ENCODE measurements around the gene ACTN2. TPM values are rescaled to one million over a fixed set of nuclear protein-coding genes. Genes with fewer than 3 reads are reported as not detected.

Gene ACTN2
- total RNA-seq, 2 experiments from 2014 or later: 0.11 to 0.18 TPM

GRCh38 chr1:236692128-236692527 lies 5.8 kb downstream of the ACTN2 start:
- TF ChIP-seq CTCF (IDR thresholded peaks at IDR 0.05): no peak
- Mint-ChIP-seq H3K36me3 (ENCODE audit: low read depth) (no peaks in the 10 kb centered on the region), H3K4me3 (no peak overlapping the region), H3K27ac (no peak overlapping the region), H3K27me3 (peaks cover 36% of the 10 kb centered on the region), H3K4me1 (ENCODE audit: low read depth) (peaks cover 5% of the 10 kb centered on the region), H3K9me3 (no peaks in the 10 kb centered on the region)
- intact Hi-C loops (cut with micrococcal nuclease): no loop called here
- CTCF ChIA-PET: no interaction called here
- POLR2A ChIA-PET: no interaction called here
- ATAC-seq (no peak), DNase-seq (no peak)

GRCh38 chr1:236692742-236693141 lies 6.4 kb downstream of the ACTN2 start:
- H3K27me3 Mint-ChIP-seq: peaks cover 33% of the 10 kb centered on the region
- ChIA-PET CTCF (no interaction called here), POLR2A (no interaction called here)
- no peak for TF ChIP-seq CTCF (IDR thresholded peaks at IDR 0.05)
- DNase-seq (no peak), ATAC-seq (no peak)
- H3K27ac Mint-ChIP-seq: no peak overlapping the region
- no peaks in the 10 kb centered on the region for H3K9me3 Mint-ChIP-seq
- no peaks in the 10 kb centered on the region for H3K36me3 Mint-ChIP-seq (ENCODE audit: low read depth)
- no peaks in the 10 kb centered on the region for H3K4me1 Mint-ChIP-seq (ENCODE audit: low read depth)
- intact Hi-C loops (cut with micrococcal nuclease): no loop called here
- no peak overlapping the region for H3K4me3 Mint-ChIP-seq

- POLR2A ChIA-PET: no interaction called here
- Mint-ChIP-seq H3K9me3 (no peaks in the 10 kb centered on the region), H3K4me3 (no peak overlapping the region), H3K27ac (no peak overlapping the region), H3K4me1 (ENCODE audit: low read depth) (no peaks in the 10 kb centered on the region), H3K36me3 (ENCODE audit: low read depth) (no peaks in the 10 kb centered on the region), H3K27me3 (peaks cover 16% of the 10 kb centered on the region)
- DNase-seq (no peak), ATAC-seq (no peak)
- CTCF ChIA-PET: no interaction called here
- intact Hi-C loops (cut with micrococcal nuclease): no loop called here
- TF ChIP-seq CTCF (IDR thresholded peaks at IDR 0.05): no peak
Observed at GRCh38 chr1:236699366-236699765, 13.1 kb downstream of the ACTN2 start.

- Mint-ChIP-seq H3K4me3 (no peak overlapping the region), H3K9me3 (no peaks in the 10 kb centered on the region), H3K27me3 (peaks cover 16% of the 10 kb centered on the region), H3K36me3 (ENCODE audit: low read depth) (no peaks in the 10 kb centered on the region), H3K4me1 (ENCODE audit: low read depth) (no peaks in the 10 kb centered on the region), H3K27ac (no peak overlapping the region)
- ATAC-seq (no peak), DNase-seq (no peak)
- no peak for TF ChIP-seq CTCF (IDR thresholded peaks at IDR 0.05)
- POLR2A ChIA-PET: no interaction called here
- CTCF ChIA-PET: no interaction called here
- intact Hi-C loops (cut with micrococcal nuclease): no loop called here
Observed at GRCh38 chr1:236700903-236701302, 14.6 kb downstream of the ACTN2 start.

GRCh38 chr1:236701782-236702181 lies 15.5 kb downstream of the ACTN2 start:
- Mint-ChIP-seq H3K27ac (no peak overlapping the region), H3K4me3 (no peak overlapping the region), H3K9me3 (no peaks in the 10 kb centered on the region), H3K4me1 (ENCODE audit: low read depth) (no peaks in the 10 kb centered on the region), H3K27me3 (peaks cover 16% of the 10 kb centered on the region), H3K36me3 (ENCODE audit: low read depth) (no peaks in the 10 kb centered on the region)
- CTCF ChIA-PET: no interaction called here
- DNase-seq (no peak), ATAC-seq (no peak)
- intact Hi-C loops (cut with micrococcal nuclease): no loop called here
- TF ChIP-seq CTCF (IDR thresholded peaks at IDR 0.05): no peak
- POLR2A ChIA-PET: no interaction called here
